Stimulated activated CD4-positive, alpha-beta T cell treated with anti-CD3 and anti-CD28 coated beads, Interleukin-1b, Interleukin-23, amount 100 ng/mL, for 1 hour (primary cell): ENCODE results near the gene CAPZA2.
"Not testable (repeated sequence)": the region's sequence is repeated elsewhere in the genome, so short reads cannot be mapped to it uniquely, and the experiment has no call there.

Experiments
- DNase-seq, 2 donors: peaks; one replicate each; pipeline ENCODE4 v3.0.0-alpha.2; 2020; ENCODE audit warnings: low read depth in 2 of 2

The CAPZA2 gene

GRCh38 chr7:116955340-116955739, 93.0 kb downstream of the CAPZA2 start:
- no peak for DNase-seq

- no peak for DNase-seq
Observed at GRCh38 chr7:116955801-116956476, 93.6 kb downstream of the CAPZA2 start.

- no peak for DNase-seq
Observed at GRCh38 chr7:116956477-116956804, 94.1 kb downstream of the CAPZA2 start.

- no peak for DNase-seq
Observed at GRCh38 chr7:116957874-116958273, 95.5 kb downstream of the CAPZA2 start.

- DNase-seq, result not testable (repeated sequence)
Observed at GRCh38 chr7:116961966-116962673, 99.7 kb downstream of the CAPZA2 start.

GRCh38 chr7:116963234-116963633, 100.8 kb downstream of the CAPZA2 start:
- DNase-seq, result no peak

GRCh38 chr7:116966601-116967000, 104.2 kb downstream of the CAPZA2 start:
- DNase-seq, result no peak

GRCh38 chr7:116967254-116967922, 105.0 kb downstream of the CAPZA2 start:
- no peak for DNase-seq

GRCh38 chr7:116967983-116968382, 105.6 kb downstream of the CAPZA2 start:
- DNase-seq, result no peak

GRCh38 chr7:116968631-116969030, 106.2 kb downstream of the CAPZA2 start:
- no peak for DNase-seq

GRCh38 chr7:116969371-116969902, 107.0 kb downstream of the CAPZA2 start:
- DNase-seq, result no peak

GRCh38 chr7:116970238-116970910, 108.0 kb downstream of the CAPZA2 start:
- DNase-seq, result no peak

- not testable (repeated sequence) for DNase-seq
Observed at GRCh38 chr7:116971153-116971552, 108.8 kb downstream of the CAPZA2 start.
